DND-41 (cell line): Measurements from ENCODE around the gene RIN3.

ENCODE experiments used
- CTCF ChIP-seq: IDR thresholded peaks from 2 replicates; pipeline ENCODE4 v1.5.1; 2012; ENCODE audit warnings: borderline replicate concordance, low read length, moderate library complexity, mild to moderate bottlenecking; ENCODE audit not compliant: poor library complexity, severe bottlenecking; ENCODE audit errors: extremely low read depth
- EZH2 ChIP-seq: IDR thresholded peaks from 3 replicates; pipeline ENCODE4 v1.6.1; 2012; ENCODE audit warnings: borderline replicate concordance, low read depth, mild to moderate bottlenecking, moderate library complexity, low read length, inconsistent platforms; ENCODE audit not compliant: severe bottlenecking

- TF ChIP-seq CTCF (peak; percentile 74), EZH2 (no peak)
Measured at GRCh38 chr14:92613008-92613658, 99.6 kb downstream of the RIN3 start.
